Smooth muscle cell of the brain vasculature (primary cell): ENCODE measurements around the gene ETNPPL.

ENCODE experiments used
- DNase-seq: peaks from one replicate; pipeline ENCODE4 v3.0.0-alpha.2; 2012; ENCODE audit warnings: low read depth, low spot score

Gene ETNPPL

GRCh38 chr4:108700081-108700757, 62.6 kb downstream of the ETNPPL start:
- no peak for DNase-seq

DNA sequence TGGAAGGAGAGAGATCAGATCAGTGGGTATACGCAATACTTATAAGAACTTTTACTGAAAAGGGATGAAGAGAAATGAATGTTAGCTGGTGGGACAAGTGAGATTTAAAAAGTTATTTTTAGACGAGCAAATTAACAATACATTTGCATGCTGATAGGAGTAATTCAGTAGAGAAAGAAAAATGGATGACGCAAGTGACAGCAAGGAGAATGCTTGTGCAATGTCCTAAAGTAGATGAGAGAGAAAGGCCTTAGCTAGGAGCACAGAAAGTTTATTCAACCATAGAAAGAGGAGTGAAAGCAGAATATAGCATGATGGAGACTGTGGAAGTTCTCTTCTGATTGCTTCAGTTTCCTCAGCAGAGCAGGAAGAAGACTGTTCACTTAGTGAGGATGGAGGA, 66.7 kb downstream of the ETNPPL start:
- DNase-seq, result no peak

- no peak for DNase-seq
Measured at GRCh38 chr4:108695062-108695461, 67.8 kb downstream of the ETNPPL start.

GRCh38 chr4:108694423-108694822, 68.4 kb downstream of the ETNPPL start:
- no peak for DNase-seq

GRCh38 chr4:108693819-108694218, 69.0 kb downstream of the ETNPPL start:
- DNase-seq, result no peak

DNA sequence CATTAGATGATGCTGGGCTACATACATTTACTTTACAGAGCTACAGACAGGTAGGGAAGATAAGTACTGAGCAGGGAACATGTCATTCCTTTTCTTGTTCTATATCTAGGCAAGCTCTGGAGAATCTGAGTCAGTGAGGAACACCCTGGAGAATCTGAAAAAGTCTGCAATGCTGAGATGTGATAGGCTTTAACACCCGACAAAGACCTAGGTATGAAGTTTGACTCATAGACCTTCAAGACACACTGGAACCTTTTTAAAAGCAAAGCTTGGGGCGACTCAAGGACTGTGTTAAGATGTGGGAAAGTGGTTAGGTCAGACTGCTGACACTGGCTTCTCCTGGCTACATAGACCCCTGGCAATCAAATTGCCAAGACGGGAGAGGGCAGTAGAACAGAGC, 69.6 kb downstream of the ETNPPL start:
- DNase-seq, result no peak
